IPS-NIHi7 (cell line): ENCODE measurements around the gene FUNDC1.
A peak's percentile ranks its signal among the peaks of the same experiment; 100 is the strongest.
"Not testable (repeated sequence)": the region's sequence is repeated elsewhere in the genome, so short reads cannot be mapped to it uniquely, and the experiment has no call there.

Source experiments
- DNase-seq: peaks from one replicate; pipeline ENCODE4 v3.0.0; 2012; ENCODE audit warnings: mixed read lengths; ENCODE audit errors: extremely low spot score

FUNDC1 gene, protein sequence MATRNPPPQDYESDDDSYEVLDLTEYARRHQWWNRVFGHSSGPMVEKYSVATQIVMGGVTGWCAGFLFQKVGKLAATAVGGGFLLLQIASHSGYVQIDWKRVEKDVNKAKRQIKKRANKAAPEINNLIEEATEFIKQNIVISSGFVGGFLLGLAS

DNA sequence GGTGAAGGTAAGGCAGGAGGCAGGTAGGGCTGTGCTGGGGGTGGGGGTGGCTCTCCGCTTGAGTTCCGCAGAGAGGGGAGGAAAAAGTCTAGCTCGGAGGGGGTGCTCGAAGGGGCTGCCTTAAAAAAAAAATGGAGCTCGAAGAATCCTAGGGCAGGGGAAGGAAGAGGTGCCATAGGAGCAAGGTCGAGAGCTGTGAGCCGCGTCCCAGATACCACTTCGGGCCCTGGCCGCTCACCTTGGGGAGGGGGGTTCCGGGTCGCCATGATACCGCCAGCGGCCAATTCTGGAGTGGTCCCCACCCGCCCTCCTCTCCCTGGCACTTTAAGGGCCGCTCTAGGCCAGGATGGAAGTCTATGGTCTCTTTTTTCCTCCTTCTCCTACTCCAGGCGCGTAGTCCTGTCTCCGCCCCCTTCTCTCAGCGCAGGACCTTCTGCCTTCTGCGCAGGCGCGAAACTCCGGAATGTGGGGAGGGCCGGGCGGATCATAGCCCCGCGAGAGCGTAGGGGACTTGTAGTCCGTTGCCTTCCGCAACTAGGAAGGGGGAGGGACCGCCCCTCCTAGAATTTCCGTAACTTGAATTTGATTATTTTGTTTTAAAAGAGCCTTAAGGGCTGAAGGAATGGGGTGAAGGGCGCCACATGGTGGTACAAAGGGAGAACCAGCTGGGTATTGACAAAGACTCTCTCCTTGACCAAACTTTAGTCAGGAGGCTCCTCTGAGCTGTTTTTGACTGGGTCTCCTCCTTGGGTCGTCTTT, at the start of gene FUNDC1:
FUNDC1 (minus strand) TSS at position 293 of the 759 bp plus-strand sequence; CDS start at position 266, 27 bp downstream.
- DNase-seq = peak; percentile 82

DNA sequence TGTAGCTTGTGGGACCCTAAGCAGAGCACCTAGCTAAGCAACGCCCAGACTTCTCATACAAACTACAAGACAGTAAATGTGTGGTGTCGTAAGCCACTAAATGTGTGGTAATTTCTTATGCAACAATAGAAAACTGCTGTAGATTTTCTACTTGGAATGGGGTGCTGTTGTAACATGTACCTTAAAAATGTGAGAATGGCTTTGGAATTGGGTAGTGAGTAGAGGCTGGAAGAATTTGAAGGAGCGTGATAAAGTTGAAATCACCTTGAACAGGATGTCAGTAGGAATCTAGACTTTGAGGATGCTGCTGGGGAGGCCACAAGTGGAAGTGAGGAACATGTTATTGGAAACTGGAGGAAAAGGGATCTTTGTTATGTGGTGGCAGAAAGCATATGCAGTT, 43.2 kb upstream of the FUNDC1 start:
- no peak for DNase-seq

DNA sequence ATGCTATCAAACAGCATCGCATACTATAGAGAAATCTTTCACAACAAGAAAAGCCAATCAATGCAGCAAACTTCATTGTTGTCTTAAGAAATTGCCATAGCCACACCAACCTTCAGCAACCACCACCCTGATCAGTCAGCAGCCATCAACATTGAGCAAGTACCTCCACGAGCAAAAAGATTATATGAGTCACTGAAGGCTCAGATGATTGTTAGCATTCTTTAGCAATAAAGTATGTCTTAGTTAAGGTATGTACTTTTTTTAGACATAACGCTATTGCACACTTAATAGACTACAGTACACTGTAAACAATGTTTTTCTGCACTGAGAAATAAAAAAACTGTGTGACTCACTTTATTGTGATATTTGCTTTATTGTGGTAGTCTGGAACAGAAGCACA, 37.8 kb upstream of the FUNDC1 start:
- no peak for DNase-seq

DNA sequence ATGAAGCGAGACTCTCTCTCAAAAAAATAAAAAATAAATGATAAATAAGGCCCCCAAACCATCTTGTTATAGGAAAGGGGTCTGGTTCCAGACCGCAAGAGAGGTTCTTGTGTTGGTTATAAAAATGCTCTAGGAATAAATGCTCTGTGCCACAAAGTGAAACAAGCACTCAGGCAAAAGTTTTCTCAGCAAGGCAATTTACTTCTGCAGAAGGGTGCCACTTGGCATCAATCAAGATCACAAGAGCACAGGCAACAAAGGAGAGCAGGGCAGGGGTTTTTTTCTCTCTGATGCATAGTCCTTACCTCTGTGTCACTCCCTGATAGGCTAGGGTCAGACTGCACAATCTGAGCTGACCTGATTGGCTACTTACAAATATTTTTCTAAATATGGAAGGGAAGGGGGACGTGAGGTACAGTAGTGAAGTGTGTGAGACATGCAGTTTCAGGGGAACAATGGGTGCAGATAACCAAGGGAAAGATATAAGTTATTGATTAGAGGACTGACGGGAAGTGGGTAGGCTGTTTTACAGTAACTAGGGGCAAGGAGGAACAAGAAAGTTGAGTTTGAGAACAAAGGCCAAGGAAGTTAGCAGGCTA, 29.8 kb upstream of the FUNDC1 start:
- no peak for DNase-seq

DNA sequence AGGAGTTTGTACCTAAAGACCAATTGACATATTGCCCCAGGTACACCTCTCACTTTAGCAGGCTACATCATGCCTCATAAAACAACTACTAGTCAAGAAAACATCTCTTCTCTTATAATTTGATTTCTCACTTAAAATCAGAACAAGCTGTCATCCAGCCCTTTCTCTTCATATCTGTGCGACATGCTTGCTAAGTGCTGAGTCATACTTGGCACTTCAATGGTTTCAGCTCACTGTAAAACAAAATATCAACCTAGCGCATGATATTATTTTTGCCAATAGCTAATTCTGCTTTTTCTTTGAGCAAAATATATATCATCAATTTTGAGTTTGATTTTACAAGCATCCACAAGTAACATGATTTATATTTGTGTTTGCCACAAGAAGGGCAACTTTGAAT, 27.9 kb upstream of the FUNDC1 start:
- DNase-seq = no peak

DNA sequence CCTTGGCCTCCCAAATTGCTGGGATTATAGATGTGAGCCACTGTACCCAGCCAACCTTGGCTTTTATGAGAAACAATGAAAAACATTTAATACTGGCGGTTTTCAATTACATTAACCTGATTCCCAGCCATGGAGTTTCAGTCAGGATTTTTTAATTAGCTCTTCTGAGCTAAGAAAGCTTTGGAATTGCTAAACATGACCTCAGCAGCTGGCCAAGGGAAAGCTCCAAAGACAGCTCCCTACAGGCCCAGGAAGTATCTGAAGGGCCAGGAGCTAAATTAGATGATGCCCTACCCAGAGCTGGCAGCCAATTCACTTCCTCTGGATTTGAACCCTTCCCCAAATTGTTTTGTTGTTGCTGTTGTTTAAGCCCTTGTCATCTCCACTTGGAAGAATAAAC, 26.5 kb upstream of the FUNDC1 start:
- DNase-seq = no peak

DNA sequence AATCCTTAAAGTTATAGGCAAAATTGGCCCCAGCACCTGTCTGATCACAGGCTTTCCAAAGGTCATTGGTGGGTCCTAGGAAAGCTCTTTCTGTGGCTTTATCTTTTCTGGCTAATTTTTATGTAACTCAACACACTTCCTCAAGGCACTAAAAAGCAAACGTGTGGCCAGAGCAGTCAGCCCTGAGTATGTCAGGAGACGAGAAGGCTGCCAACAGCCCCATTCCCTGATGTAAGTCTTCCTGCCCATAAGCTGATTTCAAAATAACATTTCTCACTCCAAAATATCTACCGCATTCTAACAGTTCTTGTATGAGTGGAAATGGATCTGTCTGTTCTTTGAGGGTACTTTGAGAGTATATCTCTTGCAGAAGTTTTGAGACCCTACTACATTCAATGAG, 25.5 kb upstream of the FUNDC1 start:
- no peak for DNase-seq

DNA sequence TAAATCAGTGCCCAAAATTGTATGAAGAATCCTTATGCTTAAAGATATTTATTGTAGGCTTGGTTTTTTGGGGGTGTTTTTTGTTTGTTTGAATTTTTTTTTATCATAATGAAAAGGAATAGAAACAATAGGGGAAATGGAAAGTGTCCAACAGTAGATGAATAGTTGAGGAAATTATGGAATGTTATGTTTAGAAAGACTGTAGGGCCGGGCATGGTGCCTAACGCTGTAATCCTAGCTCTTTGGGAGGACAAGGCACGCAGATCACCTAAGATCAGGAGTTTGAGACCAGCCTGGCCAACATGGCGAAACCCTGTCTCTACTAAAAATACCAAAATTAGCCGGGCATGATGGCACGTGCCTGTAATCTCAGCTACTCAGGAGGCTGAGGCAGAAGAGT, 19.2 kb upstream of the FUNDC1 start:
- DNase-seq = not testable (repeated sequence)

DNA sequence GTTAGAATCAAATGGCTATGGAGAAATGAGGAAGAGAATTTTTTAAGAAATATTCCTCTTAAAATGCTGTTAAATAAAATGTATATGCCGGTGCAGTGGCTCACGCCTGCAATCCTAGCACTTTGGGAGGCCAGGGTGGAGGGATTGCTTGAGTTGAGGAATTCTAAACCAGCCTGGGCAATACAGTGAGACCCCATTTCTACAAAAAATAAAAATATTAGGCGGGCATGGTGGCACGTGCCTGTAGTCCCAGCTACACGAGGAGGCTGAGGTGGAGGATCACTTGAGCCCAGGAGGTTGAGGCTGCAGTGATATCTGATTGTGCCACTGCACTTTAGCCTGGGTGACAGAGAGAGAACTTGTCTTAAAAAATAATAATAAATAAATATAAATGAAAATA, 7.9 kb upstream of the FUNDC1 start:
- no peak for DNase-seq

DNA sequence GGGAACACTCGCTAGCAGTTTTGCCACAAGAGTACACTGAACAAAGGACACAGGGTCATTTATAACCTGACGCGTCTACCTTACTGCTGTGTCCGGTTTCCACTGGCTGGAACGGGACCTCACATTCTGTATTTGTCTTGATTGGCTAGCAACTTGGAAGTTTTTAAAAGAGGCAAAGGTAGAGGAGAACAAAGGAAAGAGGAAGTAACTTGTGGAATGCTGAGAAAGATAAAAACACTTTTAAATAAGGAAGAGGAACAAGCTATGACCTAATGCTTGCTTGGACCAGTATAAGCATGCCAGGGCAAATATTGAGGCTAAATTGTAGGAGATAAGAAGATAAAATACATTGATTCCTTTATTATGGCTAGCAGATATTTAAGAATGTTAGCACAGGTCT, 2.8 kb upstream of the FUNDC1 start:
- DNase-seq = not testable (repeated sequence)

DNA sequence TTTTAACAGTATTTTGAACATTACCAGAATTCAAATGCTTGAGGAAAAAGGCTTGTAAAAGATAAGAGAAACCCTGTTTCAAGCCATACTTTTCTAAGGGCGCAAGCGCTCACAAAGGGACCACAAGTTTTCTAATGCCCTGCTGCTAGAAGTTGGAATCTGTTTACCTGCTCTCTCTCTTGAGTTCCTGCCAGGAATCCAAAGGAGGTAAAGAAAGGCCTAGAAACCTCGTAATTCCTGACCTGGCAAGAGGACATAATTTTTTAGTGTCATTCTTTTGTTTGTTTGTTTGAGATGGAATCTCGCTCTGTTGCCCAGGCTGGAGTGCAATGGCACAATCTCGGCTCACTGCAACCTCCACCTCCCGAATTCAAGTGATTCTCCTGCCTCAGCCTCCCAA, 1.4 kb upstream of the FUNDC1 start:
- DNase-seq = no peak

DNA sequence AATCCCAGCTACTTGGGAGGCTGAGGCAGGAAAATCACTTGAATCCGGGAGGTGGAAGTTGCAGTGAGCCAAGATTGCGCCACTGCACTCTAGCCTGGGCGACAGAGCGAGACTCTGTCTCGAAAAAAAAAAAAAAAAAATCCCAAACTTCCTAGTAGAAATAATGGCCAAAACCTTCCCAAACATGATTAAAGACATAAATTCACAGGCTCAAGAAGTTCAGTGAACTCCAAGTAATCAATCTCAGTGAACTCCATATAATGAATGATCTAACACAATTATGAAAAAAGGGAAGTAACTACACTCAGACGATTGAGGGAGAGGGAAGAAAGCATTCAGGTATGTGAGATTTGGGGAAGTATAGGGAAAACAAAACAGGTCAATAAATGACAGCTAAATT, 6.5 kb downstream of the FUNDC1 start:
- no peak for DNase-seq

DNA sequence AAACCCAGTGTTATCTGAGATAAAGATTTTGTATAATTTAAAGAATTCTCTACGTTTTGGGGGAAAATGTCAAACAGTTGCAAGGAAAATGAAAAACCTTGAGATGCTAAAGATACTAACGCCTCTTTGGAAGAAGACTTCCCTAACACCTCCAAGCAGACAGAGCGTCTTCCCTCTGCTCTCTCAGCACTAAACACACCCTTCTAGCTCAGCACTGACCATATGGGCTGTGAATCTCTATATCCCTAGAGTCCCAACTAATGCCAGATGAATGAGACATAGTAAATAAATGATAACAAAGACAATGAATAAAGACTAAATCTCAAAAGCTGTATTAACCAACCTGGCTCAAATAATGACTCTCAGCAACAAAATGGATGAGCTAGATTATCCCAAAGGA, 13.3 kb downstream of the FUNDC1 start:
- no peak for DNase-seq

DNA sequence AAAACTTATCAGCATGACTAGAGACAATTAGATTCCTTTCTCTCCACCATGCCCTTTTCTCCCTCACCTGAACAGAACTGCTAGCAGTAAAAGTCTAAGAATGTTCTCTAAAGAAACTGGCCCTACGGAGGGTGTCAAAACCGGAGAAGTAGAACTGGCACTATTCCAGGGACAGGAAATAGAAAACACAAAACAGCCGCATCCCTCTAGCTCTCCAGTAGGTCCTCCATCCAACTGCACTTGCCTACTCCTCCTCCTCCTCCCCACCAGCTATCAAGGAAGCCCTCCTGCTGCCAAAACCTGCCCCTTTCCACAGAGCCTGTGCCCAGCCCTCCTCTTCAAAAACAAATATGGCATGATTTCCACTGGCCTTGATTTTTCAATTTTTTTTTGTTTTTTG, 28.4 kb downstream of the FUNDC1 start:
- no peak for DNase-seq

DNA sequence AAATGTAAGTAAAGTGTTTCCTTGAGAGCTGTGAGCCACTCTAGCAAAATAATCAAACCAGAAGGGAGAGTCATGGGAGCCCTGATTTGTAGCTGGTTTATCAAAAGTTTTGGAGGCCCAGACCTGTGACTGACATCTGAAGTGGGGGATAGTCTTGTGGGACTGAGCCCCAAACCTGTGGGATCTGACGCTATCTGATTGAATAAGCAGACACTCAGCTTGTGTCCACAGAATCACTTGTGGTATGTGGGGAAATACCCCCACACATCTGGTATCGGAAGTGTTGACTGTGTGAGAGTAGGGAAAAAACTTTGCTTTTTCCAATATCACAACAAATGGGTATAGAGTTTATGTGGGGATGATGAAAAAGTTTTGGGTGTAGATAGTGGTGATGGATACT, 35.4 kb downstream of the FUNDC1 start:
- DNase-seq = no peak

DNA sequence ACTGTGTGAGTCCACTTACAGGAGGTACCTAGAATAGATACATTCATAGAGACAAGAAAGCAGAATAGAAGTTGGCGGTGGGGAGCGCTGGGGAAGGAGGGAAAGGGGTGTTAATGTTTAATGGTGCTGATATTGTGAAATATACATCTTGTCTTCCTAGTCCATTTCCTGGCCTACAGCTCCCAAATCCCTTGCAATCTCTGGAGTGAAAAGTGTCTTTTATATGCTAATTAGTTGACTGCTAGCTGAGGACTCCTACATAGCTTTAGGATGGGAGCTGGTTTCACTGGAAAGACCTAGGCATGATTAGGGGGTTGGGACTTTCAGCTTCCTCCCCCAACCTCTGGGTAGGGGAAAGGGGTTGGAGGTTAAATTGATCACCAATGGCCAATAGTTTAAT, 36.0 kb downstream of the FUNDC1 start:
- DNase-seq = peak; percentile 20

DNA sequence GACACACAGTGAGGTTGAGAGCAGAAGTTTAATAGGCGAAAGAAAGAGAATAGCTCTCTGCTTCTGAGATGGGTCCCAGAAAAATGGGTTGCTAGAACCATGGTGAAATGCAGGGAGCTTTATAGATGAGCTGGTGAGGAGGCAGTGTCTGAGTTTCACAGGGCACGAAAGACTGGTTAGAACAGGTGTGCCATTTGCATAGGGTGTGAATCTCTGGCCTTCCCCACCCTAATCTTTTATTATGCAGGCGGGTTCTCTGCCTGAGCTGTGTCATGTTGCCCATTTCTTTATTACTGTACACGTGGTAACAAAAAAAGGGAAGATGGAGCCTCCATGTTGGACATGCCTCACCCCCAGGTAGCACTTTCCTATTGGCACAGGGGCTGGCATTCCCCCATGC, 39.1 kb downstream of the FUNDC1 start:
- DNase-seq = no peak

DNA sequence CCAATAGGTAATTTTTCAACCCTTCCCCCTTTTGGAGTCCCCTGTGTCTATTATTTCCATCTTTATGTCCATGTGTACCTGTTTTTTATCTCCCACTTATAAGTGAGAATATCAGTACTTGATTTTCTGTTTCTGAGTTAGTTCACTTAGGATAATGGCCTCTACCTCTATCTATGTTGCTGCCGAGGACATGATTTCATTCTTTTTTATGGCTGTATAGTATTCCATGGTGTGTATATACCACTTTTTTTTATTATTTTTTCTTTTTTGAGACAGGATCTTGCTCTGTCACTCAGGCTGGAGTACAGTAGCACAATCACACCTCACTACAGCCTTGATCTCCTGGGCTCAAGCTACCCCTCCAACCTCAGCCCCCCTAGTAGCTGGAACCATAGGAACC, 47.6 kb downstream of the FUNDC1 start:
- no peak for DNase-seq

DNA sequence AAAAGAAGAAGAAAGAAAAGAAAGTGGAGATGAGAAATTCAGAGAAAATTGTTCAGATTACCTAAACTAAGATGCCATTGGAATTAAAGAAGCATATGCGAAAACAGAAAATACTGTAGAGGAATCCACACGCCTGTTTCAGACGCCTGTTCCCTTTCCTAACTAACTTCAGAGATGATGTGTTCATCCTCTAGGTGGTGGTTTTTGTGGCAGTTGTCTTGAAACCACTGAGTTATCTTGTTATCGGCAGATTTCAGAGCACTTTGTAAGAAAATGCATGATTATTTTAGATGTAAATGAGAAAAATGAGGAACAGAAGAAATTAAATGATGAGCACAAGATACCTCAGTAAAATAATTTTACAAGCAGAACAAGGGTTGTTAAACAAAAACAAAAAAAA, 48.3 kb downstream of the FUNDC1 start:
- no peak for DNase-seq

DNA sequence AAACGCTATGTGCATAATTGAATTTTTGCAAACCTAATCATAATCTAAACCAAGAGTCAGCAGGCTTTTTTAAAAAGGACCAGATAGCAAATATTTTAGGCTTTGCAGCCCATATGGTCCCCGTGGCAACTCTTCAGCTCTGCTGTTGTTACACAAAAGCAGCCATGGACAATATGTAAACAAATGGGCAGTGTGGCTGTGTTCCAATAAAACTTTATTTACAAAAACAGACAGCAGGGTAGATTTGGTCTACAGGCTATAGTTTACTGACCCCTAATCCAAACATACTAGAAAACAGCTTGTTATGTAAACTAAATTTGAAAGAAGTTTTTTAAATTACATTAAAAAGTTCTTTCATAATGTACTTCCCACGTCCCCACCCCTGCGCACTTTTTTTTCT, 53.1 kb downstream of the FUNDC1 start:
- no peak for DNase-seq

DNA sequence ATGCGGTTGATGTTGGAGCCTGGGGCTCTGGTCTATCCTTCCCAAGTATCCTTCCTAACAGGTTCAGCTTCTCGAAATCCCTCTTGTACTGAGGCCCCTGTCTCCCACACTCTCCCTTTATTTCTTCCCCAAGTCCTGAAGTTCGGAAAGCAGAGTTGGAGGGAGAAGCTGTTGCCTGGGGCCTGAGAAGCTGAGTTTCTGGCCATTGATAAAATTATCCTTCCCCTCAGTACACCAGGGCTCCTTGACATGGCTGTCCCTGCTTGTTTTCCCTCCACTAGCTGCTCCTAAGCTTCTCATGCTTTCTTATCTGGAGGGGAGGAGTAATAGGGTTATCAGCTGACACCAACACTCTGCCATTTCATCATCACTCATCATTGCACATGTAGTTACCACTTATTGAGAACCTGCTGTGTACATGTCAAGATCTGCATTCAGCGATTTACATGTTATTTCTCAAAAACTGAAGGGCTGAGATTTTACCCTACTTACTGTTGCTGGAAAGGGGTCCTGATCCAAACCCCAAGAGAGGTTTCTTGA, 58.0 kb downstream of the FUNDC1 start:
- no peak for DNase-seq

DNA sequence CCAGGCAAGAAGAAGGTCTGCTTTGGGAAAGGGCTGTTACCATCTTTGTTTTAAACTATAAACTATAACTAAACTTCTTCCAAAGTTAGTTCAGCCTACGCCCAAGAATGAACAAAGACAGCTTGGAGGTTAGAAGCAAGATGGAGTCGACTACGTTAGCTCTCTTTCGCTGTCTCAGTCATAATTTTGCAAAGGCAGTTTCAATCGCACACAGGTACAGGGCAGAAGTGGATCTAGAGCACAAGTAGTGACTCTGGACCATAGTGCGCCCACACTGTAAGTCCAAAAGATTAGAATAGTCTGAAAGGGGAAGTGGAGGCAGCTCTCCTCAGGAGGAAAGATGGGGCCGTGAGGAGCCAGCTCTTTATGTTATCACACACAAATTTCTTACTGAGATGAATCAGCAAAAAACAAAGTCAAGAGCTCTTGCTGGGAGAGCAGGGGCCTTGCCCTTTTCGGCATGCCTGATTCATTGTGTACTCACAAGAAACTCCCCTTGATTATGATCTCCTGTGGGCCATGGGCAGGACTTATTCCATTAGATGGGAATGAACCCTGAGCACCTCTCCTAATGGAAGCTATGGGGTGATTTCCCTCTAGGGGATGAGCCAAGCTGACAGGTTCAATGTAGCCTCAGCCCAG, 58.6 kb downstream of the FUNDC1 start:
- no peak for DNase-seq

DNA sequence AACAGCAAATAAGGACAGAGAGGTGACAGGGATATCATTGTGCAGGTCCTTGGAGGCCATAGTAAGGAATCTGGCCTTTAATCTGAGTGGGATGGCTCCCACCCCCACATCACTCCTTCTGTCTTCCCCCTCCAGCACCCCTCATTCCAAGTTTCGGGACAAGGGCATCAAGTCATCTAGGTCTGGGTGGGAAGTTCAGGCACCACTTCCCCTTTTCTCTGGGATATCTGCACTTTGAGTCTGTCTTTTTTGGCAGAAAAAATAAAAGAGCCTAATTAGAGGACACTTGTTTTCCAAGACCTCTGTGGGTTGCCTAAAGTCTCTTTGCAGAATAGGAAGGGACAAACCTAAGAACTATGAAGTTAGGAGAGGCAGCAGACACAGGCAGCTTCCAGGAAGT, 60.1 kb downstream of the FUNDC1 start:
- no peak for DNase-seq
